Measurements from ENCODE around the gene CASQ1.

The CASQ1 gene

DNA sequence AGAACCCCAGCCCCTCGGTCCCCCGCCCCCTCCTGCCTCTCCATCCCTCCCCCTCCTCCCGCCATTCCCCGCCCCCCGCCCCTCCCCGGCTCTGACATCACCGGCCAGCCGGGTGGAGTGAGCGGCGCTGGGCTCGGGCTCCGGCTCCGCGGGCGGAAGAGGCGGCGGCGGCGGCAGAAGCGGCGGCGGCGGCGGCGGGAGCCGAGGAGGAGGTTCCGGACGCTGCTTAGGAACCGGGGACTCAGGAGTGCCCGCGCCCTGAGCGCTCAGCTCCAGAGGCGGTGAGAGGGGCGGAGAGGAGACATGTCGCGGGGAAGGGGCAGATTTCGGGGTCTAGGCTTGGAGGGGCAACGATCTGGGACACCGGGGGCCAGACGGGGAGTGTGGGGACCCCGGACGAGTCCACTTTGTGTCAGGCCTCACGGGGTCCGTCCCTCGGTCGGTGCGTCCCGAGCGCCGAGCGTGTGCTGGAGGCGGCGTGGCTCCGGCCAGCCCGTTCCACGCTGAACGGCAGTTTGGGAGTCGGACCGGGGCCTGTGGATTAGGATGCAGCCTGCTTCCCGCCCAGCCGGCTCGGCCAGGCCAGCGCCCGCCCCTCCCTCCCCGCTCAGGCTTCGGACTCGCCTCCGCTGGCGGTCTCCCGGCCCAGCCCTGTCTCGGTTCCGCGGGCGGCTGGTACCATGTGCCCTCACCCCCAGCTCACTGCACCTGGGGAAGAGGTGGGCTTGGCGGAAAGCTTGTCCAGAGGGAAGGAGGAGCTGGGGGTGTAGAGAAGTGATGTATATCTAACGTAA, 15.1 kb downstream of the CASQ1 start, which contains the start of gene PEA15 (continued):
- peak; percentile 28; the same call in 1 of the 2 replicates for TF ChIP-seq WT1 (tag by site-specific recombination; IDR thresholded peaks at IDR 0.05)
- TF ChIP-seq ZNF76 (tag by site-specific recombination; IDR thresholded peaks at IDR 0.05; ENCODE audit: borderline replicate concordance, low read depth) = peak; percentile 61; the same call in 1 of the 2 replicates
- peak; percentile 70 for TF ChIP-seq KLF16 (tag by site-specific recombination; IDR thresholded peaks at IDR 0.05)

DNA sequence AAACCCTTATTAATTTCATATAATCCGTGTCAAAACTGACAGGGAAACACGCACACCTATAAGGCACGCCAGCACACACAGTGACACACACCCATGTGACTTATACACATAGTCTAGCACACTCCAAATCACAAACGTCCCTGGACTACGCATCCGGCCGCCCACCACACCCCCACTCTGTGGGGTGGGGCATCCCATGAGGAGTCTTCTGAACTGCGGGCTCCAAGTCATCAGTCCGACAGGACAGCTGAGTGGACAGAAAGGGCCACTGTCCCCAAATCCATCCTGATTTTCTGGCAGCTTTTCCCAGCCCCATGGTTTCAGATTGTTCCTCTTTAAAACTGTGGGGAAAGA, 15.6 kb downstream of the CASQ1 start:
- Histone ChIP-seq H3K4me1 (ENCODE audit: control insufficient read depth, insufficient read depth, low read length) (0 out of 2 replicates have a peak, but pooled peaks cover 2% of the 10 kb centered on the region), H3K27ac (ENCODE audit: extremely low read depth, low read depth, low read length) (peak overlapping the region; percentile 82; the same call in 1 of the 2 replicates), H3K9me3 (ENCODE audit: control insufficient read depth, insufficient read depth, low read depth, low read length) (no peaks in the 10 kb centered on the region), H3K4me3 (ENCODE audit: low read depth, low read length) (peak overlapping the region; percentile 70), H3K36me3 (ENCODE audit: control insufficient read depth in 2 of 2, insufficient read depth in 1 of 2, low read length in 2 of 2) (peaks cover 0 to 46% of the 10 kb centered on the region in 2 experiments; a peak in 2 of 3 replicates)
- TF ChIP-seq, protein P1, sequence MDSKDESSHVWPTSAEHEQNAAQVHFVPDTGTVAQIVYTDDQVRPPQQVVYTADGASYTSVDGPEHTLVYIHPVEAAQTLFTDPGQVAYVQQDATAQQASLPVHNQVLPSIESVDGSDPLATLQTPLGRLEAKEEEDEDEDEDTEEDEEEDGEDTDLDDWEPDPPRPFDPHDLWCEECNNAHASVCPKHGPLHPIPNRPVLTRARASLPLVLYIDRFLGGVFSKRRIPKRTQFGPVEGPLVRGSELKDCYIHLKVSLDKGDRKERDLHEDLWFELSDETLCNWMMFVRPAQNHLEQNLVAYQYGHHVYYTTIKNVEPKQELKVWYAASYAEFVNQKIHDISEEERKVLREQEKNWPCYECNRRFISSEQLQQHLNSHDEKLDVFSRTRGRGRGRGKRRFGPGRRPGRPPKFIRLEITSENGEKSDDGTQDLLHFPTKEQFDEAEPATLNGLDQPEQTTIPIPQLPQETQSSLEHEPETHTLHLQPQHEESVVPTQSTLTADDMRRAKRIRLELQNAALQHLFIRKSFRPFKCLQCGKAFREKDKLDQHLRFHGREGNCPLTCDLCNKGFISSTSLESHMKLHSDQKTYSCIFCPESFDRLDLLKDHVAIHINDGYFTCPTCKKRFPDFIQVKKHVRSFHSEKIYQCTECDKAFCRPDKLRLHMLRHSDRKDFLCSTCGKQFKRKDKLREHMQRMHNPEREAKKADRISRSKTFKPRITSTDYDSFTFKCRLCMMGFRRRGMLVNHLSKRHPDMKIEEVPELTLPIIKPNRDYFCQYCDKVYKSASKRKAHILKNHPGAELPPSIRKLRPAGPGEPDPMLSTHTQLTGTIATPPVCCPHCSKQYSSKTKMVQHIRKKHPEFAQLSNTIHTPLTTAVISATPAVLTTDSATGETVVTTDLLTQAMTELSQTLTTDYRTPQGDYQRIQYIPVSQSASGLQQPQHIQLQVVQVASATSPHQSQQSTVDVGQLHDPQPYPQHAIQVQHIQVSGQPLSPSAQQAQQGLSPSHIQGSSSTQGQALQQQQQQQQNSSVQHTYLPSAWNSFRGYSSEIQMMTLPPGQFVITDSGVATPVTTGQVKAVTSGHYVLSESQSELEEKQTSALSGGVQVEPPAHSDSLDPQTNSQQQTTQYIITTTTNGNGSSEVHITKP (tag by site-specific recombination; IDR thresholded peaks at IDR 0.05) = peak; percentile 79; the same call in 1 of the 2 replicates
- TF ChIP-seq SP3 (tag by site-specific recombination; IDR thresholded peaks at IDR 0.05) (peak; percentile 60), EGR2 (tag by site-specific recombination; IDR thresholded peaks at IDR 0.05; ENCODE audit: low read depth) (peak; percentile 59), ZNF768 (tag by site-specific recombination; IDR thresholded peaks at IDR 0.05) (no peak), KLF9 (tag by site-specific recombination; IDR thresholded peaks at IDR 0.05; ENCODE audit: low read depth) (peak; percentile 66), ZFHX2 (tag by site-specific recombination; conservative IDR thresholded peaks at IDR 0.05) (peak; percentile 82), KLF1 (tag by site-specific recombination; IDR thresholded peaks at IDR 0.05) (peak; percentile 86), KLF16 (tag by site-specific recombination; IDR thresholded peaks at IDR 0.05) (no peak), ZNF10 (tag by site-specific recombination; IDR thresholded peaks at IDR 0.05) (no peak), SALL2 (tag by site-specific recombination; IDR thresholded peaks at IDR 0.05; ENCODE audit: borderline replicate concordance) (no peak)
- TF ChIP-seq, protein P2, sequence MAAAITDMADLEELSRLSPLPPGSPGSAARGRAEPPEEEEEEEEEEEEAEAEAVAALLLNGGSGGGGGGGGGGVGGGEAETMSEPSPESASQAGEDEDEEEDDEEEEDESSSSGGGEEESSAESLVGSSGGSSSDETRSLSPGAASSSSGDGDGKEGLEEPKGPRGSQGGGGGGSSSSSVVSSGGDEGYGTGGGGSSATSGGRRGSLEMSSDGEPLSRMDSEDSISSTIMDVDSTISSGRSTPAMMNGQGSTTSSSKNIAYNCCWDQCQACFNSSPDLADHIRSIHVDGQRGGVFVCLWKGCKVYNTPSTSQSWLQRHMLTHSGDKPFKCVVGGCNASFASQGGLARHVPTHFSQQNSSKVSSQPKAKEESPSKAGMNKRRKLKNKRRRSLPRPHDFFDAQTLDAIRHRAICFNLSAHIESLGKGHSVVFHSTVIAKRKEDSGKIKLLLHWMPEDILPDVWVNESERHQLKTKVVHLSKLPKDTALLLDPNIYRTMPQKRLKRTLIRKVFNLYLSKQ (tag by site-specific recombination; IDR thresholded peaks at IDR 0.05; ENCODE audit: borderline replicate concordance) = no peak
- ChIA-PET POLR2A (interaction anchor here (0.6 to 1.0 kb wide), 4 partner anchors 10 to 39 kb away, joined by 3 to 4 read pairs (median 4); no protein-coding TSS in a partner anchor), CTCF (interaction anchor here (0.5 to 3.8 kb wide), 7 partner anchors 13 to 105 kb away, joined by 3 to 15 read pairs (median 6); no protein-coding TSS in a partner anchor)

DNA sequence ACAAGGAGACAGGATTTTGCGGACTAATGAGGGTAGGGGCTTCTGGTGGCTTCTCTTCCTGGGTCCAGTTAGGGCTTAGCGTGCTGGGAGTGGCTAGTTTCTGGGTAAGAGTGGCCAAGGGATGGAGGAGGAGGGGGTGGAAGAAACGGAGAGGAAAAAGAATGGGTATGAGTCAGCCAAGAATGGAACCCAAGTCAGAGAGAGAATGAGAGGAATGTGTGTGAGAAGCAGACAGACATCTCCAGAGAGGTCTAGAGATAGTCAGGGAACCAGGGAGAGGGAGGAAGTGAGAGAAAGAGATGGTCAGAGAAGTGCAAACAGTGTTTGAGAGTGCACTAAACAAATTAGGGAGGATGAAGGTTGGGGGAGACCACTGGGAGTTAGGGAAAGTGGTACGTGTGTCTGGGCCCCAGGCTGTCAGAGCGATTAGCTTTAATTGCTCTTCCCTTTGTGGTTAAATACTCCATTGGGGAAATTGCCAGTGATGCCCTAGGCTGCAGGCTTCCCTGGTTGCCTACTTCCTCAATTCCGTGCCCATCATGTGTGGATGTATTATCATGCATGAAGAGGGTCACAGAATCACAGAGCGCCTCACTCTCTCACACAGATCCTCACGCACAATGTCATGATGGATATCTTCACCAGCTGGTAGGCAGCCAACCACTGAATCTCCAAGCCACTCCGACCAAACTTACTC, 16.2 kb downstream of the CASQ1 start:
- 0 out of 2 replicates have a peak, but pooled peaks cover 2% of the 10 kb centered on the region for H3K4me1 ChIP-seq (ENCODE audit: control insufficient read depth, insufficient read depth, low read length)
- peaks cover 0 to 51% of the 10 kb centered on the region in 2 experiments; a peak in 2 of 3 replicates for H3K36me3 ChIP-seq (ENCODE audit: control insufficient read depth in 2 of 2, insufficient read depth in 1 of 2, low read length in 2 of 2)
- ChIA-PET CTCF (interaction anchor here (0.5 to 3.8 kb wide), 9 partner anchors 13 to 105 kb away, joined by 3 to 15 read pairs (median 6); no protein-coding TSS in a partner anchor), POLR2A (interaction anchor here (0.6 to 1.0 kb wide), 4 partner anchors 11 to 38 kb away, joined by 3 to 4 read pairs (median 4); no protein-coding TSS in a partner anchor)
- H3K9me3 ChIP-seq (ENCODE audit: control insufficient read depth, insufficient read depth, low read depth, low read length) = no peaks in the 10 kb centered on the region
- no peak overlapping the region for H3K27ac ChIP-seq (ENCODE audit: extremely low read depth, low read depth, low read length)
- H3K4me3 ChIP-seq (ENCODE audit: low read depth, low read length) = peak overlapping the region; percentile 70
- TF ChIP-seq ZNF561 (tag by site-specific recombination; IDR thresholded peaks at IDR 0.05; ENCODE audit: borderline replicate concordance) (no peak), GLIS1 (tag by site-specific recombination; IDR thresholded peaks at IDR 0.05) (no peak), ZSCAN23 (tag by site-specific recombination; IDR thresholded peaks at IDR 0.05) (no peak), ZNF354C (tag by site-specific recombination; IDR thresholded peaks at IDR 0.05; ENCODE audit: borderline replicate concordance, low read depth) (no peak), GLI4 (tag by site-specific recombination; IDR thresholded peaks at IDR 0.05) (no peak), KLF10 (tag by site-specific recombination; IDR thresholded peaks at IDR 0.05) (no peak), SCRT1 (tag by site-specific recombination; IDR thresholded peaks at IDR 0.05; ENCODE audit: borderline replicate concordance) (no peak), ZNF23 (tag by site-specific recombination; IDR thresholded peaks at IDR 0.05; ENCODE audit: borderline replicate concordance) (no peak)
- TF ChIP-seq, protein P3, sequence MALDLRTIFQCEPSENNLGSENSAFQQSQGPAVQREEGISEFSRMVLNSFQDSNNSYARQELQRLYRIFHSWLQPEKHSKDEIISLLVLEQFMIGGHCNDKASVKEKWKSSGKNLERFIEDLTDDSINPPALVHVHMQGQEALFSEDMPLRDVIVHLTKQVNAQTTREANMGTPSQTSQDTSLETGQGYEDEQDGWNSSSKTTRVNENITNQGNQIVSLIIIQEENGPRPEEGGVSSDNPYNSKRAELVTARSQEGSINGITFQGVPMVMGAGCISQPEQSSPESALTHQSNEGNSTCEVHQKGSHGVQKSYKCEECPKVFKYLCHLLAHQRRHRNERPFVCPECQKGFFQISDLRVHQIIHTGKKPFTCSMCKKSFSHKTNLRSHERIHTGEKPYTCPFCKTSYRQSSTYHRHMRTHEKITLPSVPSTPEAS (tag by site-specific recombination; IDR thresholded peaks at IDR 0.05) = no peak

All from HEK293 (cell line).